Measurements from ENCODE around the gene DNAJC17. TPM values are rescaled to one million over a fixed set of nuclear protein-coding genes. Genes with fewer than 3 reads are reported as not detected.

Gene DNAJC17
- total and polyA plus RNA-seq, 2 experiments from 2014 or later = 36.5 to 53.9 TPM

GRCh38 chr15:40825661-40826422, 18.6 kb upstream of the DNAJC17 start:
- Histone ChIP-seq H3K36me3 (replicated peaks; ENCODE audit: insufficient read depth, low read depth) (no peaks in the 10 kb centered on the region), H3K27ac (peak overlapping the region; percentile 72), H3K4me1 (ENCODE audit: insufficient read depth) (peaks cover 14% of the 10 kb centered on the region), H3K4me2 (no peak overlapping the region), H3K79me2 (no peaks in the 10 kb centered on the region), H4K20me1 (ENCODE audit: insufficient read depth, poor library complexity, severe bottlenecking) (no peaks in the 10 kb centered on the region), H3K4me3 (no peak overlapping the region), H3K27me3 (no peaks in the 10 kb centered on the region), H3K9me3 (ENCODE audit: low read depth) (no peaks in the 10 kb centered on the region), H2AFZ (no peak overlapping the region), H3K9me2 (replicated peaks; ENCODE audit: insufficient read depth) (no peaks in the 10 kb centered on the region)
- peak; percentile 54 for DNase-seq (ENCODE audit: low spot score)
- no peak for TF ChIP-seq EZH2 (IDR thresholded peaks at IDR 0.05; ENCODE audit: borderline replicate concordance)
- TF ChIP-seq, protein P1, sequence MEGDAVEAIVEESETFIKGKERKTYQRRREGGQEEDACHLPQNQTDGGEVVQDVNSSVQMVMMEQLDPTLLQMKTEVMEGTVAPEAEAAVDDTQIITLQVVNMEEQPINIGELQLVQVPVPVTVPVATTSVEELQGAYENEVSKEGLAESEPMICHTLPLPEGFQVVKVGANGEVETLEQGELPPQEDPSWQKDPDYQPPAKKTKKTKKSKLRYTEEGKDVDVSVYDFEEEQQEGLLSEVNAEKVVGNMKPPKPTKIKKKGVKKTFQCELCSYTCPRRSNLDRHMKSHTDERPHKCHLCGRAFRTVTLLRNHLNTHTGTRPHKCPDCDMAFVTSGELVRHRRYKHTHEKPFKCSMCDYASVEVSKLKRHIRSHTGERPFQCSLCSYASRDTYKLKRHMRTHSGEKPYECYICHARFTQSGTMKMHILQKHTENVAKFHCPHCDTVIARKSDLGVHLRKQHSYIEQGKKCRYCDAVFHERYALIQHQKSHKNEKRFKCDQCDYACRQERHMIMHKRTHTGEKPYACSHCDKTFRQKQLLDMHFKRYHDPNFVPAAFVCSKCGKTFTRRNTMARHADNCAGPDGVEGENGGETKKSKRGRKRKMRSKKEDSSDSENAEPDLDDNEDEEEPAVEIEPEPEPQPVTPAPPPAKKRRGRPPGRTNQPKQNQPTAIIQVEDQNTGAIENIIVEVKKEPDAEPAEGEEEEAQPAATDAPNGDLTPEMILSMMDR (IDR thresholded peaks at IDR 0.05; ENCODE audit: poor library complexity) = no peak
- WGBS (ENCODE audit: low lambda C conversion rate, missing lambda C conversion rate) = 50% methylated on average over 5 of the region's 5 CpGs

- DNase-seq (ENCODE audit: low spot score) = no peak
These were observed 16.5 kb upstream of the DNAJC17 start for GRCh38 chr15:40823572-40824343.

GRCh38 chr15:40821195-40821594, 13.9 kb upstream of the DNAJC17 start:
- H3K4me3 ChIP-seq = no peak overlapping the region
- no peaks in the 10 kb centered on the region for H3K9me2 ChIP-seq (replicated peaks; ENCODE audit: insufficient read depth)
- no peak overlapping the region for H3K4me2 ChIP-seq
- H4K20me1 ChIP-seq (ENCODE audit: insufficient read depth, poor library complexity, severe bottlenecking) = no peaks in the 10 kb centered on the region
- H3K4me1 ChIP-seq (ENCODE audit: insufficient read depth) = peaks cover 11% of the 10 kb centered on the region
- TF ChIP-seq EZH2 (IDR thresholded peaks at IDR 0.05; ENCODE audit: borderline replicate concordance) = no peak
- TF ChIP-seq, protein P1 (IDR thresholded peaks at IDR 0.05; ENCODE audit: poor library complexity) = no peak
- TF ChIP-seq EZH2phosphoT487 (IDR thresholded peaks at IDR 0.05; ENCODE audit: low read depth, severe bottlenecking, unreplicated experiment) = no peak
- H2AFZ ChIP-seq = no peak overlapping the region
- no peaks in the 10 kb centered on the region for H3K27me3 ChIP-seq
- no peaks in the 10 kb centered on the region for H3K79me2 ChIP-seq
- no peaks in the 10 kb centered on the region for H3K36me3 ChIP-seq (replicated peaks; ENCODE audit: insufficient read depth, low read depth)
- no peaks in the 10 kb centered on the region for H3K9me3 ChIP-seq (ENCODE audit: low read depth)
- H3K27ac ChIP-seq = no peak overlapping the region
- DNase-seq (ENCODE audit: low spot score) = no peak
- WGBS (ENCODE audit: low lambda C conversion rate, missing lambda C conversion rate) = 95% methylated on average over 2 of the region's 2 CpGs

More at GRCh38 chr15:40823572-40824343, 16.5 kb upstream of the DNAJC17 start:
- no peaks in the 10 kb centered on the region for H3K9me3 ChIP-seq (ENCODE audit: low read depth)
- H3K27ac ChIP-seq = peak overlapping the region; percentile 72
- WGBS (ENCODE audit: low lambda C conversion rate, missing lambda C conversion rate) = 69% methylated on average over 1 of the region's 1 CpG
- H3K27me3 ChIP-seq = no peaks in the 10 kb centered on the region
- H3K79me2 ChIP-seq = no peaks in the 10 kb centered on the region
- H3K36me3 ChIP-seq (replicated peaks; ENCODE audit: insufficient read depth, low read depth) = no peaks in the 10 kb centered on the region
- no peak overlapping the region for H2AFZ ChIP-seq
- H3K4me2 ChIP-seq = no peak overlapping the region
- H4K20me1 ChIP-seq (ENCODE audit: insufficient read depth, poor library complexity, severe bottlenecking) = no peaks in the 10 kb centered on the region
- H3K9me2 ChIP-seq (replicated peaks; ENCODE audit: insufficient read depth) = no peaks in the 10 kb centered on the region
- TF ChIP-seq EZH2 (IDR thresholded peaks at IDR 0.05; ENCODE audit: borderline replicate concordance) (no peak), EZH2phosphoT487 (IDR thresholded peaks at IDR 0.05; ENCODE audit: low read depth, severe bottlenecking, unreplicated experiment) (no peak)
- TF ChIP-seq, protein P1 (IDR thresholded peaks at IDR 0.05; ENCODE audit: poor library complexity) = no peak
- H3K4me3 ChIP-seq = no peak overlapping the region
- peaks cover 14% of the 10 kb centered on the region for H3K4me1 ChIP-seq (ENCODE audit: insufficient read depth)

Measured in hepatocyte (in vitro differentiated cells).